ENCODE data around the gene PCLAF.

- TF ChIP-seq CTCF (IDR thresholded peaks at IDR 0.05) = no peak
- no peak for TF ChIP-seq POLR2A (IDR thresholded peaks at IDR 0.05)
Observed at GRCh38 chr15:64324165-64324877, 56.9 kb downstream of the PCLAF start.

All from esophagus squamous epithelium (tissue), 4 donors.